ENCODE results near the gene ARHGEF6. TPM values are rescaled to one million over a fixed set of nuclear protein-coding genes. Genes with fewer than 3 reads are reported as not detected.

Gene ARHGEF6
- total RNA-seq, 2 donors from 2014 or later = 5.7 to 8.2 TPM

- Histone ChIP-seq H3K9me3 (no peaks in the 10 kb centered on the region), H3K4me1 (no peaks in the 10 kb centered on the region), H3K36me3 (replicated peaks in 1 of 2; ENCODE audit: insufficient read depth in 1 of 2, low read depth in 2 of 2) (no peaks in the 10 kb centered on the region), H3K4me3 (no peak overlapping the region), H3K27me3 (no peaks in the 10 kb centered on the region), H3K27ac (no peak overlapping the region)
- TF ChIP-seq POLR2A (IDR thresholded peaks at IDR 0.05) (no peak), CTCF (IDR thresholded peaks at IDR 0.05) (no peak)
- intact Hi-C loops (cut with DNase I) = no loop called here
- WGBS, 2 donors = 58 to 63% methylated on average over 1 of the region's 1 CpG
- DNase-seq (no peak), ATAC-seq (no peak)
These were observed 119.8 kb downstream of the ARHGEF6 start for GRCh38 chrX:136660896-136661295.

GRCh38 chrX:136659174-136659573 is 121.6 kb downstream of the ARHGEF6 start:
- intact Hi-C loops (cut with DNase I) = no loop called here
- Histone ChIP-seq H3K27me3 (no peaks in the 10 kb centered on the region), H3K9me3 (no peaks in the 10 kb centered on the region), H3K4me1 (no peaks in the 10 kb centered on the region), H3K4me3 (no peak overlapping the region), H3K27ac (no peak overlapping the region), H3K36me3 (replicated peaks in 1 of 2; ENCODE audit: insufficient read depth in 1 of 2, low read depth in 2 of 2) (no peaks in the 10 kb centered on the region)
- 83 to 88% methylated on average over 6 to 9 of the region's 9 CpGs for WGBS, 2 donors
- TF ChIP-seq POLR2A (IDR thresholded peaks at IDR 0.05) = no peak
- TF ChIP-seq CTCF (IDR thresholded peaks at IDR 0.05) = no peak
- DNase-seq (no peak), ATAC-seq (no peak)

GRCh38 chrX:136658151-136658550 is 122.6 kb downstream of the ARHGEF6 start:
- DNase-seq (no peak), ATAC-seq (no peak)
- Histone ChIP-seq H3K27me3 (no peaks in the 10 kb centered on the region), H3K4me3 (no peak overlapping the region), H3K4me1 (no peaks in the 10 kb centered on the region), H3K27ac (no peak overlapping the region), H3K9me3 (no peaks in the 10 kb centered on the region), H3K36me3 (replicated peaks in 1 of 2; ENCODE audit: insufficient read depth in 1 of 2, low read depth in 2 of 2) (no peaks in the 10 kb centered on the region)
- WGBS, 2 donors = 61 to 73% methylated on average over 4 to 5 of the region's 5 CpGs
- intact Hi-C loops (cut with DNase I) = no loop called here
- no peak for TF ChIP-seq CTCF (IDR thresholded peaks at IDR 0.05)
- TF ChIP-seq POLR2A (IDR thresholded peaks at IDR 0.05) = no peak

- no peaks in the 10 kb centered on the region for H3K4me1 ChIP-seq
- H3K9me3 ChIP-seq = no peaks in the 10 kb centered on the region
- intact Hi-C loops (cut with DNase I) = no loop called here
- DNase-seq (no peak), ATAC-seq (no peak)
- TF ChIP-seq POLR2A (IDR thresholded peaks at IDR 0.05) (no peak), CTCF (IDR thresholded peaks at IDR 0.05) (no peak)
- no peaks in the 10 kb centered on the region for H3K27me3 ChIP-seq
- no peaks in the 10 kb centered on the region for H3K36me3 ChIP-seq (replicated peaks in 1 of 2; ENCODE audit: insufficient read depth in 1 of 2, low read depth in 2 of 2)
- no peak overlapping the region for H3K27ac ChIP-seq
- no peak overlapping the region for H3K4me3 ChIP-seq
- WGBS, 2 donors = 63 to 78% methylated on average over 5 of the region's 5 CpGs
These were observed 124.3 kb downstream of the ARHGEF6 start for GRCh38 chrX:136656361-136656964.
